ENCODE data around the gene EHMT1. TPM values are rescaled to one million over a fixed set of nuclear protein-coding genes. Genes with fewer than 3 reads are reported as not detected.
"Not testable (repeated sequence)": the region's sequence is repeated elsewhere in the genome, so short reads cannot be mapped to it uniquely, and the experiment has no call there.

The EHMT1 gene
- total RNA-seq, 1 donor from 2014 or later, result 96.5 TPM

- Mint-ChIP-seq H3K4me1 (ENCODE audit: low read depth) (no peaks in the 10 kb centered on the region), H3K36me3 (ENCODE audit: low read depth) (peaks cover 62% of the 10 kb centered on the region), H3K4me3 (ENCODE audit: low read depth) (no peak overlapping the region), H3K27ac (no peak overlapping the region), H3K9me3 (no peaks in the 10 kb centered on the region), H3K27me3 (ENCODE audit: low read depth) (no peaks in the 10 kb centered on the region)
- DNase-seq (ENCODE audit: low spot score), result no peak
- intact Hi-C loops (cut with micrococcal nuclease), result no loop called here
These were observed 181.6 kb downstream of the EHMT1 start for GRCh38 chr9:137800196-137801022.

GRCh38 chr9:137801023-137801319 is 182.2 kb downstream of the EHMT1 start:
- Mint-ChIP-seq H3K27me3 (ENCODE audit: low read depth) (no peaks in the 10 kb centered on the region), H3K27ac (no peak overlapping the region), H3K4me3 (ENCODE audit: low read depth) (no peak overlapping the region), H3K36me3 (ENCODE audit: low read depth) (peaks cover 57% of the 10 kb centered on the region), H3K9me3 (no peaks in the 10 kb centered on the region), H3K4me1 (ENCODE audit: low read depth) (no peaks in the 10 kb centered on the region)
- intact Hi-C loops (cut with micrococcal nuclease), result no loop called here
- no peak for DNase-seq (ENCODE audit: low spot score)

DNA sequence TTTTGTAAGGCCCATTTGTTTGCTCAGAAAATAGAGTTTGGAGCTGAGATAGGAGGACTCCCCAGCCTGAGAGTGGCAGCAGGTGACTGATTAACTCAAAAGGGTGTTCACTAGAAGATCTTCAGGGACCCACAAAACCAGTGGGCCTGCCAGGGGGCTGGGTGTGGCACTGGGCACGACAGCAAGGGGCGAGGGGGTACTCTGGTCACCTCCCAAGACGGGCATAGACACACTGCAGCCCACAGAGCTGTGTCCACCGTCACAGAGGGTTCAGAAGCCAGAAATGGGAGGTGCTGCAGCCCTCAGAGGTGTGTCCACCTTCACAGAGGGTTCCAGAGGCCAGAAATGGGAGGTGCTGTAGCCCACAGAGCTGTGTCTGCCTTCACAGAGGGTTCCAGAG is 183.2 kb downstream of the EHMT1 start:
- H3K36me3 Mint-ChIP-seq (ENCODE audit: low read depth), result peaks cover 56% of the 10 kb centered on the region

DNA sequence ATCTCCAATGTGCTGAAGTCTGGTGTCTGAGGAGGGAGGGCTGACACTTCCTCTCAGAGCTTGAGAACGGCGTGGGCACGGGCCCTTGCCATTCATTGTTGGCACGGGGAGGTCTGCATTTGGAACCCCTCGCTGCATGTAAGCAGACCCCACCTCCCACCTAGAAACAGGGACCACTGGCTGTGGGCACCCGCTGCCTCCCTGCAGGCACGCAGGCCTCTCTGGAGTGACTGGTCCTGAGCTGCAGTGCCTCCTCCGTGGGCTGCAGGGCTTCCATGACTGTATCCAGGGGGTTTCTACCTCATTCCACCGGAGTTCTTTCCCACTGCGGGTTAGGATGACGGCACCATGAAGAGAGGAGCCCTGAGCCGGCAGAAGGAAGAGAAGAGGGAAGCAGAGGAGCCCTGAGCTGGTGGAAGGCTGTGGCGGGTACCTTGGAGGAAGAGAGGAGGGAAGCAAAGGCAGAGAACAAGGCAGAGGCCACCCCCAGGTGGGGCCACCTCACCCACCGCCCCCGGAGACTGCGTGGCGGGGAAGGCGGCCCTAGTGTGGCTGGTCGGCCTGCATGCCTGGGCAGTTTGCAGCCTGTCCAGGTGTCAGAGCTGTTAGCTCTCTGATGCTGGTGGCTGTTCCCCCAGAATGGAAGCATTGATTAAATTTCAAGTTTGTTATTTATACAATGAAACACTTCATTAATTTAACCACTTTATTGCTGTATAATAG is 183.9 kb downstream of the EHMT1 start:
- no peaks in the 10 kb centered on the region for H3K4me1 Mint-ChIP-seq (ENCODE audit: low read depth)

More for the DNA sequence above, 183.2 kb downstream of the EHMT1 start:
- Mint-ChIP-seq H3K4me3 (ENCODE audit: low read depth) (no peak overlapping the region), H3K27me3 (ENCODE audit: low read depth) (no peaks in the 10 kb centered on the region), H3K4me1 (ENCODE audit: low read depth) (no peaks in the 10 kb centered on the region), H3K27ac (no peak overlapping the region), H3K9me3 (no peaks in the 10 kb centered on the region)
- DNase-seq (ENCODE audit: low spot score), result no peak
- intact Hi-C loops (cut with micrococcal nuclease), result no loop called here

GRCh38 chr9:137804908-137805630 is 186.3 kb downstream of the EHMT1 start:
- no peak for DNase-seq (ENCODE audit: low spot score)
- H3K4me3 Mint-ChIP-seq (ENCODE audit: low read depth), result no peak overlapping the region
- H3K27ac Mint-ChIP-seq, result no peak overlapping the region
- H3K36me3 Mint-ChIP-seq (ENCODE audit: low read depth), result peaks cover 41% of the 10 kb centered on the region
- peaks cover 2% of the 10 kb centered on the region for H3K4me1 Mint-ChIP-seq (ENCODE audit: low read depth)
- H3K27me3 Mint-ChIP-seq (ENCODE audit: low read depth), result no peaks in the 10 kb centered on the region
- H3K9me3 Mint-ChIP-seq, result no peaks in the 10 kb centered on the region
- intact Hi-C loops (cut with micrococcal nuclease), result no loop called here

More for the DNA sequence above, 183.9 kb downstream of the EHMT1 start:
- peaks cover 51% of the 10 kb centered on the region for H3K36me3 Mint-ChIP-seq (ENCODE audit: low read depth)
- no peaks in the 10 kb centered on the region for H3K27me3 Mint-ChIP-seq (ENCODE audit: low read depth)
- H3K4me3 Mint-ChIP-seq (ENCODE audit: low read depth), result no peak overlapping the region
- H3K27ac Mint-ChIP-seq, result no peak overlapping the region
- no peaks in the 10 kb centered on the region for H3K9me3 Mint-ChIP-seq
- DNase-seq (ENCODE audit: low spot score), result no peak
- intact Hi-C loops (cut with micrococcal nuclease), result no loop called here

GRCh38 chr9:137807721-137808703 is 189.2 kb downstream of the EHMT1 start:
- no peak for DNase-seq (ENCODE audit: low spot score)
- Mint-ChIP-seq H3K4me3 (ENCODE audit: low read depth) (no peak overlapping the region), H3K36me3 (ENCODE audit: low read depth) (peaks cover 39% of the 10 kb centered on the region)

DNA sequence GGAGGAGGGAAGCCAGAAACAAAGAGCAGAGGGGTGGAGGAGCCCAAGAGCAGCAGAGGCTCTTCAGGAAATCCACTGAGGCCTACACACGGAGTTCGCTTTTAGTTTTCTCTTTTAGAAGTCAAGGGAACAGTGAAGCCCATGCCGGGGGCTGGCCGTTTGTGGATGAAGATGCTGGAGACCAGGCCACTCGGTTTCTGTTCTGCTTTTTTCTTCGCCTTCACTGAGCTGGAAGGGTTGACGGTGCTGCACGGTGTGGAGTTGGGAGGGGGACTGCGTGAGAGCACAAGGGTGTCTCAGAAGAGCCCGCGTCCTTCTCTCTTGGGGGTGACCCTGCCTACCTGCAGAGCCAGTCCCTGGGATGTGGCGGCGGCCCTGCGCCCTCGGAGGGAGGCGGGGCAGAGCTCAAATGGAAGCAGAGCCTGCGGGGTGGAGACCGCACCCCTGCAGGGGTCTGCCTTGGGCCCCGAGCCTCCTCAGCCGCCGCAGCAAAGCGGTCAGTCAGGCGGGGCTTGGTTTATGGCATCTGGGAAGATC is 190.3 kb downstream of the EHMT1 start:
- Mint-ChIP-seq H3K9me3 (no peaks in the 10 kb centered on the region), H3K4me3 (ENCODE audit: low read depth) (no peak overlapping the region), H3K36me3 (ENCODE audit: low read depth) (peaks cover 33% of the 10 kb centered on the region), H3K4me1 (ENCODE audit: low read depth) (peaks cover 2% of the 10 kb centered on the region), H3K27ac (no peak overlapping the region), H3K27me3 (ENCODE audit: low read depth) (no peaks in the 10 kb centered on the region)
- DNase-seq (ENCODE audit: low spot score), result no peak
- intact Hi-C loops (cut with micrococcal nuclease), result no loop called here

More at GRCh38 chr9:137807721-137808703, 189.2 kb downstream of the EHMT1 start:
- Mint-ChIP-seq H3K27ac (no peak overlapping the region), H3K9me3 (no peaks in the 10 kb centered on the region), H3K4me1 (ENCODE audit: low read depth) (peaks cover 2% of the 10 kb centered on the region), H3K27me3 (ENCODE audit: low read depth) (no peaks in the 10 kb centered on the region)
- intact Hi-C loops (cut with micrococcal nuclease), result no loop called here

DNA sequence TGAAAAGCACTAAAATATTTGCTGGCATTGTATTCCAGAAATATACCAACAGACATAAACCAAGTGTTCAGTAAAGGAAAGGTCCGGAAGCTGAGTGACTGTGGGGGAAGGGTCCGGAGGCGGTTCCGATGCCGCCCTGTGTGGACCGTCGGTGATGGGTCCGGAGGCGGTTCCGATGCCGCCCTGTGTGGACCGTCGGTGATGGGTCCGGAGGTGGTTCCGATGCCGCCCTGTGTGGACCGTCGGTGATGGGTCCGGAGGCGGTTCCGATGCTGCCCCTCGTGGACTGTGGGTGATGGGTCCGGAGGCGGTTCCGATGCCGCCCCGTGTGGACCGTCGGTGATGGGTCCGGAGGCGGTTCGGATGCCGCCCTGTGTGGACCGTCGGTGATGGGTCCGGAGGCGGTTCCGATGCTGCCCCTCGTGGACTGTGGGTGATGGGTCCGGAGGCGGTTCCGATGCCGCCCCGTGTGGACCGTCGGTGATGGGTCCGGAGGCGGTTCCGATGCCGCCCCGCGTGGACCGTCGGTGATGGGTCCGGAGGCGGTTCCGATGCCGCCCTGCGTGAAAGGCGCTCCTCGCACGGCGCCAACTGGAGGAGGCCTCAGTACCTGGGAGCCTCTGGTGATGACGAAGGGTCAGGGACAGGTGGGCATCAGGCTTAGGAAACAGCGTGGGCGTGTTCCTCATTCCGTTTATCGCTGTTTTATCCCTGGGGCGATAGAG is 191.1 kb downstream of the EHMT1 start:
- H3K4me1 Mint-ChIP-seq (ENCODE audit: low read depth); H3K9me3 Mint-ChIP-seq; H3K4me3 Mint-ChIP-seq (ENCODE audit: low read depth); intact Hi-C loops (cut with micrococcal nuclease); DNase-seq (ENCODE audit: low spot score); H3K27me3 Mint-ChIP-seq (ENCODE audit: low read depth); H3K27ac Mint-ChIP-seq: not testable (repeated sequence)
- peaks cover 33% of the 10 kb centered on the region for H3K36me3 Mint-ChIP-seq (ENCODE audit: low read depth)

DNA sequence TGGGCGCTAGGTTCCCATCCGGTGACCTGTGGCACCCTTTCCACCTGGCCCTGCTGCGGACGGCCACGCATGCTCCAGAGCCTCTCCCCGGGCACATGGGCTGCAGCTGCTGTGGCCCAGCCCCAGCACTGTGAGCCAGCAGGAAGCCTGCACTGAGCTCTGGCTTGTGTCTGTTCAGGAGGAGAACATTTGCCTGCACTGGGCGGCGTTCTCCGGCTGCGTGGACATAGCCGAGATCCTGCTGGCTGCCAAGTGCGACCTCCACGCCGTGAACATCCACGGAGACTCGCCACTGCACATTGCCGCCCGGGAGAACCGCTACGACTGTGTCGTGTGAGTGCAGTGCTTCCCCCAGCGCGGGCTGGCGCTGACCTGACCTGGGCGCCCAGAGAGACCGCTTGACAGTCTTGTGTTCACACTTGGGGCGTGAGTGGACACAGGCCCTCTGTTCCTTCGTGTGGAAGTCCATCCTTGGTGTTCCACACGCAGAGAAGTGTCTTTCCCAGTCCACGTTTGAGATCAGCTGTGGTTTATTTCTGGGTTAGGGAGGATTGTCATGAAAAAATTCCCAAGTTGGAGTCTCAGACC is 192.6 kb downstream of the EHMT1 start:
- Mint-ChIP-seq H3K27me3 (ENCODE audit: low read depth) (no peaks in the 10 kb centered on the region), H3K27ac (no peak overlapping the region), H3K4me3 (ENCODE audit: low read depth) (no peak overlapping the region), H3K4me1 (ENCODE audit: low read depth) (peaks cover 2% of the 10 kb centered on the region), H3K9me3 (no peaks in the 10 kb centered on the region), H3K36me3 (ENCODE audit: low read depth) (peaks cover 39% of the 10 kb centered on the region)
- no peak for DNase-seq (ENCODE audit: low spot score)
- intact Hi-C loops (cut with micrococcal nuclease), result no loop called here

DNA sequence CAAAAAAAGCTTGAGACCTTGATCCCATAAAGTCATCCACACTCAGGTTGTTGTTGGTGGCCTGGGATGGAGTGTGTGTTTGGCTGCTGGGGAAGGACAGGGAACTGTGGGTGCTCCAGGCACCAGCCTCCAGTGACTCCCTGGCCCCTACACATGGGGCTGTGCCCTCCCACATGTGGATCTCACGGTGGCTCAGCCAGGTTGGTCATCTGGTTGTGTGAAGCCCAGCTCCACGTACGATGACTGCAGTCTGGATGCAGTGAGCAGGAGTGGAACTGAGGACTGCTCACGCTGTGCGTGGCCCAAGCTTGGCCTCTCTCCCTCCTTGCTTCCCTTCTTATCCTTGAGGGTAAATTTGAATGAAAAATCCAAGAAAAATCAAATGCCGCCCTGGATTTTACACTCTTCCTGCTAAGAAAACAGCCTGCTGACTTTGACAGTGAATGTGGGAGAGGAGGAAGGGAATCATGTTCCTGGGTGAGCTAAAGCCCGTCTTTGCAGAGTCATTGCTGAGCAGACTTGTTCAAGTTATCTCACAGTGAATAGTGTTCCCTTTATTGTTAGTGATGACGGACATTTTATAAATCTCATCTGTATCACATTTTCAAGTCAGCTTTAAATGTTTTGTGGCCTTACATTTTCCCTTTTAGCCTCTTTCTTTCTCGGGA is 193.7 kb downstream of the EHMT1 start:
- no peak for DNase-seq (ENCODE audit: low spot score)
- intact Hi-C loops (cut with micrococcal nuclease), result no loop called here

GRCh38 chr9:137813167-137813566 is 194.4 kb downstream of the EHMT1 start:
- DNase-seq (ENCODE audit: low spot score), result no peak
- Mint-ChIP-seq H3K9me3 (peaks cover 1% of the 10 kb centered on the region), H3K27me3 (ENCODE audit: low read depth) (no peaks in the 10 kb centered on the region), H3K4me1 (ENCODE audit: low read depth) (no peaks in the 10 kb centered on the region), H3K27ac (no peak overlapping the region), H3K36me3 (ENCODE audit: low read depth) (peaks cover 53% of the 10 kb centered on the region), H3K4me3 (ENCODE audit: low read depth) (no peak overlapping the region)
- intact Hi-C loops (cut with micrococcal nuclease), result no loop called here

More for the DNA sequence above, 193.7 kb downstream of the EHMT1 start:
- H3K36me3 Mint-ChIP-seq (ENCODE audit: low read depth), result peaks cover 46% of the 10 kb centered on the region
- no peak overlapping the region for H3K27ac Mint-ChIP-seq
- H3K4me1 Mint-ChIP-seq (ENCODE audit: low read depth), result peaks cover 2% of the 10 kb centered on the region
- H3K27me3 Mint-ChIP-seq (ENCODE audit: low read depth), result no peaks in the 10 kb centered on the region
- no peak overlapping the region for H3K4me3 Mint-ChIP-seq (ENCODE audit: low read depth)
- no peaks in the 10 kb centered on the region for H3K9me3 Mint-ChIP-seq

All from activated T-helper 2 cell treated with anti-CD3 and anti-CD28 coated beads, Interferon-gamma antibody, Interleukin-2, Interleukin-4, amounts not matched to agents 10 μg/mL and 5 μg/mL and 100 μg/mL, durations not matched to agents 14 hours and 24 hours and 36 hours (primary cell).